Endothelial cell of umbilical vein (primary cell): Measurements from ENCODE around the gene NCF4. TPM values are rescaled to one million over a fixed set of nuclear protein-coding genes. Genes with fewer than 3 reads are reported as not detected.

ENCODE experiments used
- BruUV-seq: library from RNA; stranded (reverse); fragments of 400-500 nt; replicated peaks from 2 replicates; lab custom pipeline; 2021; lab: Mats Ljungman, UMichigan
- CTCF ChIA-PET: fragments of 300-600, 350-600 bp; sonication (Branson Sonifier 250); formaldehyde crosslinking; loops from one replicate; lab custom pipeline; 2021; ENCODE audit warnings: antibody characterized with exemption, inconsistent platforms; lab: Charles Lee
- POLR2A ChIA-PET: fragments of 300-600, 350-600 bp; sonication (Branson Sonifier 250); formaldehyde crosslinking; loops from one replicate; lab custom pipeline; 2021; ENCODE audit warnings: antibody characterized with exemption, inconsistent platforms; lab: Charles Lee
- DNase-seq: peaks from one replicate; pipeline ENCODE4 v3.0.0-alpha.2; 2011; ENCODE audit warnings: low read depth, low spot score
- FAIRE-seq: peaks from 2 replicates; lab custom pipeline; 2011; peaks lifted over from hg19 to GRCh38; lab: Jason Lieb, UNC
- H2AFZ ChIP-seq: 2 replicates; pipeline ENCODE4 v1.6.0; 2012; ENCODE audit warnings: low read depth, low read length, control low read depth, inconsistent platforms
- H3K27ac ChIP-seq: 2 replicates; pipeline ENCODE4 v1.5.1; 2011; ENCODE audit warnings: low read depth, mild to moderate bottlenecking, control low read depth, low read length, moderate library complexity; ENCODE audit not compliant: insufficient read depth
- H3K27me3 ChIP-seq, 2 experiments: 2 replicates each; pipeline versions ENCODE4 v1.6.0 to v1.6.1; 2011; ENCODE audit warnings: low read length in 2 of 2, mixed read lengths in 1 of 2; ENCODE audit not compliant: control insufficient read depth in 2 of 2, insufficient read depth in 2 of 2
- H3K36me3 ChIP-seq, 2 experiments: 2 replicates in 1 of 2; 3 replicates in 1 of 2; pipeline ENCODE4 v1.5.1; 2011; ENCODE audit warnings: low read length in 2 of 2, mild to moderate bottlenecking in 1 of 2, moderate library complexity in 1 of 2; ENCODE audit not compliant: control insufficient read depth in 2 of 2, insufficient read depth in 2 of 2; ENCODE audit errors: extremely low read depth in 1 of 2
- H3K4me1 ChIP-seq: 3 replicates; pipeline ENCODE4 v1.5.1; 2011; ENCODE audit warnings: mild to moderate bottlenecking, low read length; ENCODE audit not compliant: control insufficient read depth, insufficient read depth; ENCODE audit errors: extremely low read depth
- H3K4me2 ChIP-seq: 2 replicates; pipeline ENCODE4 v1.6.1; 2011; ENCODE audit warnings: low read length, control low read depth, mixed read lengths; ENCODE audit not compliant: insufficient read depth
- H3K4me3 ChIP-seq, 3 experiments: fragments of 200-600 bp in 1 of 3; sonication (generic), shearing (Covaris generic) in 1 of 3; replicated peaks in 1 of 3; 2 replicates each; pipeline ENCODE4 v1.5.1; 2011 to 2016; ENCODE audit warnings: control low read depth in 3 of 3, low read length in 3 of 3, mild to moderate bottlenecking in 2 of 3, inconsistent platforms in 1 of 3, low read depth in 1 of 3, moderate library complexity in 1 of 3; ENCODE audit not compliant: insufficient read depth in 1 of 3
- H3K79me2 ChIP-seq: 2 replicates; pipeline ENCODE4 v1.6.0; 2012; ENCODE audit warnings: low read length, inconsistent platforms; ENCODE audit not compliant: control insufficient read depth, insufficient read depth
- H3K9ac ChIP-seq: replicated peaks from 2 replicates; pipeline ENCODE3; 2011; ENCODE audit warnings: low read length, control low read depth; ENCODE audit not compliant: insufficient read depth; ENCODE audit errors: extremely low read depth
- H3K9me1 ChIP-seq: replicated peaks from 3 replicates; pipeline ENCODE4 v1.6.0; 2011; ENCODE audit warnings: mild to moderate bottlenecking, low read length; ENCODE audit not compliant: control insufficient read depth, insufficient read depth; ENCODE audit errors: extremely low read depth
- H3K9me3 ChIP-seq: replicated peaks from 2 replicates; pipeline ENCODE4 v1.5.1; 2012; ENCODE audit warnings: low read length, inconsistent platforms; ENCODE audit not compliant: control insufficient read depth, insufficient read depth
- H4K20me1 ChIP-seq: replicated peaks from 2 replicates; pipeline ENCODE3; 2011; ENCODE audit warnings: mild to moderate bottlenecking, low read length; ENCODE audit not compliant: control insufficient read depth, insufficient read depth; ENCODE audit errors: extremely low read depth
- CTCF ChIP-seq, 2 donors: IDR thresholded peaks; 1 replicate in 1 of 2; 2 replicates in 1 of 2; pipeline ENCODE4 v1.5.1; 2011; ENCODE audit warnings: low read length in 2 of 2, mild to moderate bottlenecking in 2 of 2, moderate library complexity in 2 of 2, control low read depth in 1 of 2, inconsistent platforms in 1 of 2, low read depth in 1 of 2; ENCODE audit not compliant: insufficient read depth in 1 of 2; ENCODE audit errors: extremely low read depth in 1 of 2
- EZH2 ChIP-seq: IDR thresholded peaks from 2 replicates; pipeline ENCODE4 v1.6.1; 2012; ENCODE audit warnings: borderline replicate concordance, low read depth, mild to moderate bottlenecking, moderate library complexity, low read length, inconsistent platforms; ENCODE audit not compliant: severe bottlenecking
- FOS ChIP-seq: IDR thresholded peaks from 2 replicates; pipeline ENCODE4 v1.6.1; 2011; ENCODE audit warnings: mild to moderate bottlenecking, low read length, moderate library complexity, borderline replicate concordance; ENCODE audit not compliant: insufficient read depth
- GATA2 ChIP-seq: IDR thresholded peaks from 2 replicates; pipeline ENCODE4 v1.7.0; 2011; ENCODE audit warnings: low read depth, mild to moderate bottlenecking, moderate library complexity, mixed read lengths, low read length; ENCODE audit not compliant: insufficient read length, insufficient read depth
- JUN ChIP-seq: IDR thresholded peaks from 2 replicates; pipeline ENCODE4 v1.6.1; 2011; ENCODE audit warnings: borderline replicate concordance, low read depth; ENCODE audit not compliant: insufficient read length, insufficient read depth
- MAX ChIP-seq: IDR thresholded peaks from 2 replicates; pipeline ENCODE4 v1.6.1; 2011; ENCODE audit not compliant: insufficient read depth, insufficient read length
- MYC ChIP-seq: IDR thresholded peaks from one replicate; pipeline ENCODE4 v1.6.1; 2011; ENCODE audit warnings: mild to moderate bottlenecking, low read depth, low read length
- POLR2A ChIP-seq: IDR thresholded peaks from 2 replicates; pipeline ENCODE4 v1.6.1; 2012; ENCODE audit warnings: low read depth, mild to moderate bottlenecking, control low read depth, low read length
- POLR2AphosphoS5 ChIP-seq: IDR thresholded peaks from 2 replicates; pipeline ENCODE4 v1.6.1; 2012; ENCODE audit warnings: low read depth, mild to moderate bottlenecking, control low read depth, low read length, moderate library complexity; ENCODE audit not compliant: insufficient read depth
- dilution Hi-C: fragments of 300-500 bp; cut with MboI; formaldehyde crosslinking; loops from one replicate; pipeline ENCODE4 v1.15.0; 2019; ENCODE audit warnings: low sequenced_read_pairs; ENCODE audit not compliant: extremely low pct_ligation_motif_present
- intact Hi-C: fragments of 100-400 bp; cut with micrococcal nuclease; formaldehyde crosslinking; loops from one replicate; pipeline ENCODE4 v1.10.0; 2022
- polyA plus RNA-seq, 4 experiments: library from polyadenylated mRNA; depleted of rRNA in 3 of 4; stranded (reverse) in 3 of 4; unstranded in 1 of 4; fragments of >200 nt; gene quantifications; 2 replicates each; pipeline versions ENCODE4 v1.2.1 to v1.2.3, GENCODE V29; 2011 to 2012; ENCODE audit warnings: missing spikeins in 1 of 4
- total RNA-seq: library from RNA; stranded (reverse); gene quantifications from 2 replicates; pipeline ENCODE4 v1.2.3, GENCODE V29; 2021

NCF4 gene
- total and polyA plus RNA-seq, 2 donors (not counting 3 experiments of a cell fraction or from before 2014, with no cell fraction given): 0.07 TPM; not detected in 1

GRCh38 chr22:36922711-36923110 lies 61.9 kb downstream of the NCF4 start:
- Histone ChIP-seq H3K79me2 (no peaks in the 10 kb centered on the region), H3K27ac (no peak overlapping the region), H3K27me3 (no peaks in the 10 kb centered on the region), H3K4me2 (no peak overlapping the region), H2AFZ (no peak overlapping the region), H3K9me1 (no peaks in the 10 kb centered on the region), H3K9me3 (no peaks in the 10 kb centered on the region), H3K9ac (no peak overlapping the region), H3K36me3 (peaks cover 6 to 24% of the 10 kb centered on the region in 2 experiments), H4K20me1 (no peaks in the 10 kb centered on the region), H3K4me1 (no peaks in the 10 kb centered on the region), H3K4me3 (no peak overlapping the region)
- intact Hi-C loops: no loop called here
- FAIRE-seq: no peak
- CTCF ChIA-PET: no interaction called here
- DNase-seq: no peak
- BruUV-seq: no TSS peak
- TF ChIP-seq MAX: no peak
- no peak for TF ChIP-seq FOS
- no peak for TF ChIP-seq EZH2
- TF ChIP-seq POLR2A: no peak
- no peak for TF ChIP-seq GATA2
- TF ChIP-seq CTCF (IDR thresholded peaks at IDR 0.05; ENCODE audit: extremely low read depth in 1 of 2, insufficient read depth in 1 of 2, low read depth in 1 of 2, low read length in 2 of 2): no peak
- TF ChIP-seq POLR2AphosphoS5: no peak
- TF ChIP-seq MYC: no peak
- no peak for TF ChIP-seq JUN
- POLR2A ChIA-PET: no interaction called here
- dilution Hi-C loops: no loop called here
